ENCODE measurements around the gene HS3ST5.
"Not testable (repeated sequence)": the region's sequence is repeated elsewhere in the genome, so short reads cannot be mapped to it uniquely, and the experiment has no call there.

Gene HS3ST5

DNA sequence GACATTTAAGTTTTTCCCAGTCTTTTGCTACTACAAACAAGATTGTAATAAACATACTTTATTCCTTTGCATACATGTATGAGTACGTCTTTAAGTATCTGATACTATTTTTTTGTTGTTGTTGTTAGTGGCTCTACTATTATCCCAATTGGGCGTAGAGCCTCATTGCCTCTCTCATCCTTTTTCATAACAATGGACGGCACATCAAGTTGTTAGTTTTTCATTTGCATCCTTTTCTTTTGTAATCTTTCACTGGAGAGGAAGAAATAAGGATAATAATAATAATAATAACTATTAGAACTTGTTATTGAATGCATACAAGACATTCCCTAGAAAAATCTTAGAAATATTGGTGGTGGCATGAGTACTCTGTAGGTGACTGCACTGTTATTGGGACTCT, 23.1 kb downstream of the HS3ST5 start:
- in situ Hi-C loops (cut with MboI; ENCODE audit: low sequenced_read_pairs, unreplicated experiment), result no loop called here
- DNase-seq (ENCODE audit: low spot score), result no peak
- TF ChIP-seq, protein P1, sequence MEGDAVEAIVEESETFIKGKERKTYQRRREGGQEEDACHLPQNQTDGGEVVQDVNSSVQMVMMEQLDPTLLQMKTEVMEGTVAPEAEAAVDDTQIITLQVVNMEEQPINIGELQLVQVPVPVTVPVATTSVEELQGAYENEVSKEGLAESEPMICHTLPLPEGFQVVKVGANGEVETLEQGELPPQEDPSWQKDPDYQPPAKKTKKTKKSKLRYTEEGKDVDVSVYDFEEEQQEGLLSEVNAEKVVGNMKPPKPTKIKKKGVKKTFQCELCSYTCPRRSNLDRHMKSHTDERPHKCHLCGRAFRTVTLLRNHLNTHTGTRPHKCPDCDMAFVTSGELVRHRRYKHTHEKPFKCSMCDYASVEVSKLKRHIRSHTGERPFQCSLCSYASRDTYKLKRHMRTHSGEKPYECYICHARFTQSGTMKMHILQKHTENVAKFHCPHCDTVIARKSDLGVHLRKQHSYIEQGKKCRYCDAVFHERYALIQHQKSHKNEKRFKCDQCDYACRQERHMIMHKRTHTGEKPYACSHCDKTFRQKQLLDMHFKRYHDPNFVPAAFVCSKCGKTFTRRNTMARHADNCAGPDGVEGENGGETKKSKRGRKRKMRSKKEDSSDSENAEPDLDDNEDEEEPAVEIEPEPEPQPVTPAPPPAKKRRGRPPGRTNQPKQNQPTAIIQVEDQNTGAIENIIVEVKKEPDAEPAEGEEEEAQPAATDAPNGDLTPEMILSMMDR (IDR thresholded peaks at IDR 0.05; ENCODE audit: borderline replicate concordance, control extremely low read depth, extremely low read depth, insufficient read depth, missing control alignments), result no peak

DNA sequence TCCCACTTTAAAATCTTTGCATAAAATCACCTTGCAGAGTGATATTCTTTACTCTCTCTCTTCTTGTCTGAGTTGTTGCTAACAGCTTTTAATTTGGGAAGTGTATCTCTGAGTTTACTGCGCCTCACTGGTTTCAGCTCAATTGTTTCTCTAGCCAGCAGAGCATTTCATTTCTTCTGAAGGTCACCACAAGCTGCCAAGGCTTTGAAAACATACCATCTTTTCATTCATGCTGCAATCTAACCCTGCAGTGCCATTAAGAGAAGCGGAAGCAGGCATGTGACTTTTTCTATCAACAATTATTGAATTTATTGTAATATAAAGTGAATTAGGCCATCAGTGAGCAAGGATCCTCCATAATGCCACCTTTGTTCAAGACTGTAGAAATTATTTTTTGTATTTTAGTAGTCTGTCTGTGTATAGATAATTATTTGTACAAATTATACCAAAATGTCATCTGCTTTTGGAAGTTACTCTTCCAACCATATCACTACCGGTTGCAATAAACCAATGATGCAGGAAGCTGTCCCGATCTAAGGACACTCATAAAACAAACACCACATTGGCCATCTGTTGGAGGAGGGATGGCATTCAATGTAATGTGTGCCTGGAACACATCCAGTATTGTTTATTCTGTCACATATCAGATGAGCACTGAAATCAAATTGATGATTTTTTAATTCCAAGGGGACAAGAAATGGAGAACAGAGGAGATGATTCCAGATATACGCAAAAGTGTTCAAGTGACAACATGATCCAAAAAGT, 26.8 kb downstream of the HS3ST5 start:
- DNase-seq (ENCODE audit: low spot score), result no peak
- in situ Hi-C loops (cut with MboI; ENCODE audit: low sequenced_read_pairs, unreplicated experiment), result no loop called here
- TF ChIP-seq, protein P1 (IDR thresholded peaks at IDR 0.05; ENCODE audit: borderline replicate concordance, control extremely low read depth, extremely low read depth, insufficient read depth, missing control alignments), result no peak

GRCh38 chr6:114313816-114314215, 29.0 kb downstream of the HS3ST5 start:
- DNase-seq (ENCODE audit: low spot score); in situ Hi-C loops (cut with MboI; ENCODE audit: low sequenced_read_pairs, unreplicated experiment): not testable (repeated sequence)

- in situ Hi-C loops (cut with MboI; ENCODE audit: low sequenced_read_pairs, unreplicated experiment), result no loop called here
- TF ChIP-seq, protein P1 (IDR thresholded peaks at IDR 0.05; ENCODE audit: borderline replicate concordance, control extremely low read depth, extremely low read depth, insufficient read depth, missing control alignments), result no peak
- no peak for DNase-seq (ENCODE audit: low spot score)
Measured at GRCh38 chr6:114312931-114313330, 29.9 kb downstream of the HS3ST5 start.

GRCh38 chr6:114310053-114310452, 32.8 kb downstream of the HS3ST5 start:
- in situ Hi-C loops (cut with MboI; ENCODE audit: low sequenced_read_pairs, unreplicated experiment), result no loop called here
- TF ChIP-seq, protein P1 (IDR thresholded peaks at IDR 0.05; ENCODE audit: borderline replicate concordance, control extremely low read depth, extremely low read depth, insufficient read depth, missing control alignments), result no peak
- no peak for DNase-seq (ENCODE audit: low spot score)

- TF ChIP-seq, protein P1 (IDR thresholded peaks at IDR 0.05; ENCODE audit: borderline replicate concordance, control extremely low read depth, extremely low read depth, insufficient read depth, missing control alignments), result no peak
- in situ Hi-C loops (cut with MboI; ENCODE audit: low sequenced_read_pairs, unreplicated experiment), result no loop called here
- no peak for DNase-seq (ENCODE audit: low spot score)
Measured at GRCh38 chr6:114304304-114304887, 38.4 kb downstream of the HS3ST5 start.

DNA sequence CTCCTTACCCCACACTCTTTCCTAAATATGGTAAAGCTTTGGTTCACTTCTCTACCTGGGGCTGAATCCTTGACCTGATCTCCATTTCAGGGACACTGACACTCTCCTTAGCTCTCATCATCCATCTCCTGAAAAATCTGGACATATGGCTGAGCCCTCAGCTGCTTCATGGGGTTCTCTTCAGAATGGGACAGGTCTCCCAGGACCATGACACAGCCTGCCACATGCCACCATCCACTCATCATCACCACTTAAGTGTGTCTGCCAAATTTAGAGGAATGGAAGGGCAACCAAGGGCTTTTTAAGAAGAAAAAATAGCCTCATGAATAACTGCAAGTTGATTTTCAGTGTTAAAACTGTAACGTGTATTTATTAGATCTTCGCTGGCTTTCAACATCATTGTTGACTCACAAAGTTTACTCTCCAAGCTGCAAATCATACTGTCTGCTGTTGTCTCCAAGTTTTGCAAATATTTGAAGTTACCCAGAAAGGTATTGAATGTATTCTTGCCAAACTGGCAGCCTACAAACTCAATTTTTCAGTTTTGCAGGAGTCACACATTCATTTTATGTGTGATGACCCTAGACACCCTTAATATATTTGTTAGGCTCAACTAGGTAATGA, 41.1 kb downstream of the HS3ST5 start:
- DNase-seq (ENCODE audit: low spot score), result no peak
- TF ChIP-seq, protein P1 (IDR thresholded peaks at IDR 0.05; ENCODE audit: borderline replicate concordance, control extremely low read depth, extremely low read depth, insufficient read depth, missing control alignments), result no peak
- in situ Hi-C loops (cut with MboI; ENCODE audit: low sequenced_read_pairs, unreplicated experiment), result no loop called here
